HepG2 (cell line): ENCODE measurements around the gene NPDC1. TPM values are rescaled to one million over a fixed set of nuclear protein-coding genes. Genes with fewer than 3 reads are reported as not detected.
A peak's percentile ranks its signal among the peaks of the same experiment; 100 is the strongest.

Source experiments
- AGO2 ChIP-seq: fragments of 200-400 bp; formaldehyde crosslinking; optimal IDR thresholded peaks from 2 replicates; pipeline ENCODE3; 2017; ENCODE audit warnings: mild to moderate bottlenecking, low read depth, low read length, moderate library complexity
- ATF1 ChIP-seq: IDR thresholded peaks from 2 replicates; pipeline ENCODE4 v1.6.1; 2016; ENCODE audit warnings: mild to moderate bottlenecking, control low read depth
- CAMTA2 ChIP-seq: sonication (generic); formaldehyde crosslinking; IDR thresholded peaks from 2 replicates; pipeline ENCODE4 v1.4.0; 2020; ENCODE audit warnings: mild to moderate bottlenecking, missing genetic modification reagents, borderline replicate concordance
- FIP1L1 ChIP-seq: fragments of 200-400 bp; formaldehyde crosslinking; IDR thresholded peaks from 2 replicates; pipeline ENCODE4 v1.6.1; 2018; ENCODE audit warnings: low read depth, mild to moderate bottlenecking, low read length, moderate library complexity, borderline replicate concordance; ENCODE audit not compliant: insufficient read depth
- FOXA1 ChIP-seq, 2 experiments: fragments of 450-650 bp in 1 of 2; sonication (generic) in 1 of 2; formaldehyde crosslinking in 1 of 2; IDR thresholded peaks; 2 replicates each; pipeline versions ENCODE4 v1.4.0 to v1.6.1; 2016 to 2020; ENCODE audit warnings: missing genetic modification reagents in 1 of 2
- GMEB1 ChIP-seq: sonication (generic); formaldehyde crosslinking; IDR thresholded peaks from 2 replicates; pipeline ENCODE4 v1.5.1; 2020; ENCODE audit warnings: missing genetic modification reagents, mild to moderate bottlenecking, borderline replicate concordance
- KDM3A ChIP-seq: IDR thresholded peaks from 2 replicates; pipeline ENCODE4 v1.6.1; 2018; ENCODE audit warnings: low read depth, missing compliant biosample characterization
- KLF11 ChIP-seq: IDR thresholded peaks from 2 replicates; pipeline ENCODE4 v1.6.1; 2016; ENCODE audit warnings: missing compliant biosample characterization
- NCOA1 ChIP-seq: sonication (generic); formaldehyde crosslinking; IDR thresholded peaks from 2 replicates; pipeline ENCODE4 v1.9.0; 2021; ENCODE audit warnings: missing genetic modification reagents
- NCOA5 ChIP-seq: sonication (generic); formaldehyde crosslinking; IDR thresholded peaks from 2 replicates; pipeline ENCODE4 v1.4.0; 2020; ENCODE audit warnings: missing genetic modification reagents
- RARA ChIP-seq: IDR thresholded peaks from 2 replicates; pipeline ENCODE4 v1.6.1; 2016; ENCODE audit warnings: missing genetic modification reagents, missing compliant biosample characterization
- SAP130 ChIP-seq: IDR thresholded peaks from 2 replicates; pipeline ENCODE4 v1.6.1; 2016; ENCODE audit warnings: low read depth
- SETDB1 ChIP-seq: sonication (generic); formaldehyde crosslinking; IDR thresholded peaks from 2 replicates; pipeline ENCODE4 v1.5.1; 2020; ENCODE audit warnings: missing genetic modification reagents, mild to moderate bottlenecking, borderline replicate concordance
- SMAD3 ChIP-seq: sonication (generic); formaldehyde crosslinking; IDR thresholded peaks from 2 replicates; pipeline ENCODE4 v1.4.0; 2020; ENCODE audit warnings: missing genetic modification reagents
- SP140L ChIP-seq: sonication (generic); formaldehyde crosslinking; IDR thresholded peaks from 2 replicates; pipeline ENCODE4 v1.4.0; 2020; ENCODE audit warnings: missing genetic modification reagents, borderline replicate concordance
- TAF15 ChIP-seq: fragments of 200-400 bp; formaldehyde crosslinking; IDR thresholded peaks from one replicate; pipeline ENCODE4 v1.6.1; 2018; ENCODE audit warnings: mild to moderate bottlenecking, low read depth, low read length; ENCODE audit not compliant: poor library complexity, severe bottlenecking
- THAP9 ChIP-seq: sonication (generic); formaldehyde crosslinking; IDR thresholded peaks from 2 replicates; pipeline ENCODE4; 2020; ENCODE audit warnings: missing genetic modification reagents, mild to moderate bottlenecking, borderline replicate concordance
- ZBTB49 ChIP-seq: sonication (generic); formaldehyde crosslinking; IDR thresholded peaks from 2 replicates; pipeline ENCODE4 v1.4.0; 2020; ENCODE audit warnings: missing genetic modification reagents, borderline replicate concordance
- ZC3H4 ChIP-seq: sonication (generic); formaldehyde crosslinking; IDR thresholded peaks from 2 replicates; pipeline ENCODE4 v1.4.0; 2020; ENCODE audit warnings: missing genetic modification reagents, borderline replicate concordance
- polyA plus RNA-seq, 8 experiments: library from polyadenylated mRNA; depleted of rRNA in 3 of 8; stranded (reverse) in 7 of 8; unstranded in 1 of 8; fragments of >200 nt; fragmentation: Illumina TruSeq in 4 of 8; extraction: Trizol in 4 of 8; gene quantifications; 2 replicates each; pipeline versions ENCODE4 v1.2.1 to v1.2.3, GENCODE V29; 2011 to 2016; ENCODE audit warnings: low read depth in 4 of 8, missing spikeins in 1 of 8, mixed read lengths in 1 of 8; ENCODE audit not compliant: insufficient read depth in 1 of 8
- total RNA-seq, 5 experiments: library from RNA; depleted of rRNA; stranded (reverse); fragments of >200 nt; fragmentation: Illumina TruSeq; extraction: Trizol; gene quantifications; 2 replicates each; pipeline ENCODE4 v1.2.3, GENCODE V29; 2016; ENCODE audit warnings: low read depth in 1 of 5

NPDC1 gene
- total and polyA plus RNA-seq, 2 of the 13 experiments (the other 11 are each of a cell fraction or from before 2014, with no cell fraction given) = 0.84 to 5.4 TPM

- TF ChIP-seq ZBTB49 (CRISPR knock-in tag) (no peak), THAP9 (CRISPR knock-in tag) (no peak), RARA (no peak), SAP130 (CRISPR knock-in tag) (peak; percentile 62), ZC3H4 (CRISPR knock-in tag) (no peak), SP140L (CRISPR knock-in tag) (no peak), GMEB1 (CRISPR knock-in tag) (no peak), FOXA1 (IDR thresholded peaks at IDR 0.05) (no peak), FOXA1 (CRISPR knock-in tag; IDR thresholded peaks at IDR 0.05) (0 out of 2 replicates have a peak, but pooled peaks have one; percentile 16), SETDB1 (CRISPR knock-in tag) (no peak), CAMTA2 (CRISPR knock-in tag) (no peak), ATF1 (CRISPR knock-in tag) (no peak), SMAD3 (CRISPR knock-in tag) (no peak), NCOA5 (no peak), NCOA1 (no peak), AGO2 (no peak), KLF11 (no peak), FIP1L1 (no peak), KDM3A (no peak), TAF15 (no peak)
Observed at GRCh38 chr9:136990242-136990911, 55.6 kb downstream of the NPDC1 start (continued).
